ENCODE results near the gene MAGI1.

- TF ChIP-seq POLR2AphosphoS5 (IDR thresholded peaks at IDR 0.05) = no peak
- TF ChIP-seq CTCF (IDR thresholded peaks at IDR 0.05) = no peak
These were observed 624.8 kb downstream of the MAGI1 start for GRCh38 chr3:65413891-65414290.
